ENCODE results near the gene KRTAP6-3.

Gene KRTAP6-3, protein sequence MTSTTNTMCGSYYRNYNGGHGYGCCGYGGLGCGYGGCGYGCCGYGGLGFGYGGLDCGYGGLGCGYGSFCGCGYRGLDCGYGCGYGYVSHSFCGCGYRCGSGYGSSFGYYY

DNA sequence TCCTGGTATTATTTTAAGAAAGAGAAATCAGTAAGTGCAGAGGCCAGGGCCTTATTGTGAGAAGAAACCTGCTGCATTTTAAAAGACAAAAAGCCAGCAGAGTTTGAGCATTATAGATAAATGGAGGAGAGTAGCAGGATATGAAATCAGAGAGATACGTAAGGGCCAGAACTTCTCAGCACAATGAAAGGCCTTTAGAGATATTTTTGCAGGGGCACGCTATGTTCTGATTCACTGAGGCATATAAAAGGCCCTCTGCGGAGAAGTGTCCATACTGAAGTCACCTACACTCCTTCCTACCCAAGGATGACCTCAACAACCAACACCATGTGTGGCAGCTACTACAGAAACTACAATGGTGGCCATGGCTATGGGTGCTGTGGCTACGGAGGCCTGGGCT, at the start of gene KRTAP6-3:
TSS of gene KRTAP6-3 (plus strand) at position 301 of the 400 bp plus-strand sequence. CDS start at position 307, 6 bp downstream.
- no peak for DNase-seq (ENCODE audit: low spot score)

GRCh38 chr21:30552782-30553181, 39.5 kb upstream of the KRTAP6-3 start:
- DNase-seq (ENCODE audit: low spot score), result no peak

- DNase-seq (ENCODE audit: low spot score), result no peak
Measured at GRCh38 chr21:30555095-30555494, 37.1 kb upstream of the KRTAP6-3 start.

GRCh38 chr21:30561264-30561895, 30.9 kb upstream of the KRTAP6-3 start, which contains the start of gene KRTAP19-7:
Gene KRTAP19-7, minus strand, starts transcription at chr21:30561314. Its CDS starts 25 bp downstream, at chr21:30561289.
- DNase-seq (ENCODE audit: low spot score), result no peak

DNA sequence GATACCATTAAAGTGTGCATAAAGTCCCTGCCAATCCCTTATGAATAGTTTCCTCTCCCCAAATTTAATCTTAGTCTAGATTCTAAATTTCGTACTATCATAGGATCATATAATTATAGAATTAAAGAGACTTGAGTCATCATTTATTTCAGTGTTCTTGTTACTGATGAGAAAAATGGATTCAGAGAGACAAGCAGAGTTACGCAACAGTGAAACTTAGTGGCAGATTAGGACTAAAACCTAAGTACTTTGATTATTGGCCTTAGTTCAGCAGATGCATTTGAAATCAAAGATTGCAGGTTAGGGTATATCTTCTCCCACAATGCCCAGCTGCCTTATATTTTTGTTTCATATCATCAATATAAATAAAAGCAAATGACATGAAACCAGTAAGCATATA, 30.3 kb upstream of the KRTAP6-3 start:
- no peak for DNase-seq (ENCODE audit: low spot score)

DNA sequence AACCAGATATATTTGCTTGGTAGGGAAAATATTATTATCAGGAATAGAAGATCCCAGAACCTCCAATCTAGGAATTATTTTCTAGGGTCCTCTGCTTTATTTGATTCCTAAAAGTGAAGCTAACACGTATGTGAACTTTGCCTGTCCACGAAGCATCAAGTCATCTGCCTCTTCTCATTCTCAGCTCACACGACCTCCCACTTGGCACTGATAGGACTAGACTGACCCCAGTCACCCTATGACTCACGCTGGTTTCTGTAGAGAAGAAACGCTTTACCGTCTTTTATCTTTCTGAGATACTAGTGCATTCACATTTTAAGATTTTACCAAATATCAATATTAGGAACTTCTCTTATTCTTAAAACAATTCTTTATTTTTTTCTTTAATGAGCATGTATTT, 29.2 kb upstream of the KRTAP6-3 start:
- no peak for DNase-seq (ENCODE audit: low spot score)

GRCh38 chr21:30563630-30564029, 28.6 kb upstream of the KRTAP6-3 start:
- no peak for DNase-seq (ENCODE audit: low spot score)

GRCh38 chr21:30567617-30568016, 24.6 kb upstream of the KRTAP6-3 start:
- DNase-seq (ENCODE audit: low spot score), result no peak

DNA sequence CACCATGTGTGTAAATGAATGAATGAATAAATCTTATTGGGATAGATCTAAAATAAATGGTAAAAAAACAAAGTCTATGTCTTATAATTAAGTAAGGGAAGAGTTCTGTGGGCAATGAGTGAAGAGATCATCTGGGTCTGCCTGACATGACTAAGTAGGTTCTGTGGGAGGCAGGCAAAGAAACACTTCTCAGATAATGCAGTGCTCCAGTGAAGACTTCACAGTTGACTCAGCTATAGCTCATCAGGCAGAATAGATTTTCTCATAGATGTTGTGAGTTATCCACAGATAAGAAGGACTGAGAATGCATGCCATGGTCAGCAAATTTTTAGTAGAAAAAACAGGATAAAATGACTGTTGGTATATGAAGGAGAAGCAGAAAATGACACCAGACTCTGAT, 14.5 kb upstream of the KRTAP6-3 start:
- DNase-seq (ENCODE audit: low spot score), result no peak

GRCh38 chr21:30579346-30579745, 12.9 kb upstream of the KRTAP6-3 start:
- no peak for DNase-seq (ENCODE audit: low spot score)

- DNase-seq (ENCODE audit: low spot score), result no peak
Measured at GRCh38 chr21:30580132-30580531, 12.1 kb upstream of the KRTAP6-3 start.

DNA sequence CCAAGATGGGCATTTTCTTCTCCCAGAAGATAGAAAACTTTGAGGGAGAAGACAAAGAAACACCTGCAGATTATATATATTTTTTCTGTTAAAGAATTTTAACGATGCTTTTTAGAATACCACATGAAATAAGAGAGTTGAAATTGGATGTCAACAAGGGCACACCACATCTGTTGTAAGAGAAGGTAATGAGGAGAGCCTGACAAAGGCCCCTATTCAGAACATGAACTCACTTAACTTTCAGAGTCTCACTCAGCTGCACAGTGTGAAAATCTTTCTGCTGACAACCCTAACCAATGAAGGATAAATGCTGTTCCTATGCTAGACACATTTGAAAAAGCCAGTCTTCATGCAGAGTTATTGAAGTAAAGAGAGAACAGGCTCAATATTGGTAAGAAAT, 9.4 kb upstream of the KRTAP6-3 start:
- DNase-seq (ENCODE audit: low spot score), result no peak

GRCh38 chr21:30590297-30590696, 1.9 kb upstream of the KRTAP6-3 start, which contains the start of gene KRTAP22-2:
Gene KRTAP22-2, minus strand, starts transcription at chr21:30590397.
- DNase-seq (ENCODE audit: low spot score), result no peak

- no peak for DNase-seq (ENCODE audit: low spot score)
Measured at GRCh38 chr21:30598802-30599201, 6.6 kb downstream of the KRTAP6-3 start, which contains the start of gene KRTAP6-2. Gene KRTAP6-2, minus strand, starts transcription at chr21:30598902. Its CDS starts 28 bp downstream, at chr21:30598874.

DNA sequence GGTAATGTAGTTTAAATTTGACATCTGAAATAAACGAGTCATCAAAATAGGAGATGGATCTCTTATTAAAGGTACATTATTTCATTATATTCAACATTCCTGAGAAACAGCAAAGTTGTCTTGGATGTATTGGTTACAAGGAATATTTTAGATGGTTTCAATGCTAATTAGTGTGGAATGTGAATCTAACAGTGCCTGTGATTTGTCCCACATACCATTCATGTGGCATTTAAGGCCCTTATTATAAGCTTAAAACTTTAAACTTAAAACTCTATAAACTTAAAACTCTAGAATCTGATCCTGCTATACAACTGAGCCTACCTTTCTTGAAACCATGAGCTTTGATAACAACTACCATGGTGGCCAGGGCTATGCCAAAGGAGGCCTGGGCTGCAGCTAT, 8.5 kb downstream of the KRTAP6-3 start, which contains the start of gene KRTAP22-1:
TSS of gene KRTAP22-1 (plus strand) at position 301 of the 400 bp plus-strand sequence.
- no peak for DNase-seq (ENCODE audit: low spot score)

DNA sequence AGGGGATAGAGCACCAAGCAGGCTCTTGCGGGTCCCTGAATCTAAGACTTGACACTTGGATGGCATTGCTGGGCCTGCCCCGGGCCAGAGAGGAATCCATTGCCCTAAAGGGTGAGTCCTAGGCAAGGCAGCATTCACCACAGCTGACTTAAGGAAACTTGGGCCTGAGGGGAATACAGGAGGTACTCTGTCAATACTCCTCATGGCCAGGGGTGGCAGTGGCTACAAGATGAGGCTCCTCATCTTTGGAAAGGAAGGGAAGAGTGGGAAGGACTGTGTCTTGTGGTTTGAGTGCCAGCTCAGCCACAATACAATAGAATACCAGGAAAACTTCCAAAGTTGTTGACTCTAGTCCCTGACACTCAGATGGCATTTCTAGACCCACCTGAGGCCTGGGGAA, 13.7 kb downstream of the KRTAP6-3 start:
- no peak for DNase-seq (ENCODE audit: low spot score)

DNA sequence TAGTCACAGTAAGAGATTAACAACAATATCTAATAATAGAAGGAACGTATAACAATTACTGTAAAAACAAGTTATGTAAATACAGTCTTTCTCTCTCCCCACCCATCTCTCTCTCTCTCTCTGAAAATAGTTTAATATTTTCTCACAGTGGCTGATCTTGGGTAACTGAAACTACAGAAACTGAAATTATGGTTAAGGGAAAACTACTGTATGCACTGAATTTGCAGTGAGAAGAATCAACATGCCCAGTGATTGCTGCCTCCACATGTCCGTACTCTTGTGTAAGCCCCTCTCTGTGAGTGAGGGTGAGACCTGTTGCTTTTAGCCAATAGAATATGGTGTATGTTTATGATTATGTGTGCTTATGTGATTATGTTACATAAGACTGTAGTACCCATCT, 19.9 kb downstream of the KRTAP6-3 start:
- no peak for DNase-seq (ENCODE audit: low spot score)

GRCh38 chr21:30613836-30614235, 21.6 kb downstream of the KRTAP6-3 start, which contains the start of gene KRTAP6-1:
Gene KRTAP6-1, minus strand, starts transcription at chr21:30613930. Its CDS starts 26 bp downstream, at chr21:30613904.
- no peak for DNase-seq (ENCODE audit: low spot score)

DNA sequence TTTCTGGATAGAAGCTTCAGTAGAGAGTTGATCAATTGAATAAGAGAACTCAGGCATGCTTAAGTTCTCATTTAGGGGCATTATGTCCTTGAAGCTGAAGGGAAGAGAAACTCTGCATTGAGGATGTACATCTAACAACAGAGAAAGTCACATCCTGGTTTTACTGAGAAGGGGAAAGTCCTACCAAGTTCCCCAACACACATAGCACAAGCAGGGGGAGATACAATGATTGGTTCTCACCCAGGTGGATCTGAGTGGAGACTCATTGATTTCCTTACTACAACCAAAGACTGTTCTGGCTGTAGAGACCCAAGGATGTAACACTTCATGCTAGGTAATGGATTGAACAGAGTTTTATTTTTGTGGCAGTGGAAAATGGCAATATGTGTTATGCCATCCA, 23.0 kb downstream of the KRTAP6-3 start:
- DNase-seq (ENCODE audit: low spot score), result no peak

GRCh38 chr21:30616125-30616524, 23.9 kb downstream of the KRTAP6-3 start, which contains the start of gene KRTAP20-1:
Gene KRTAP20-1, plus strand, starts transcription at chr21:30616425. Its CDS starts 30 bp downstream, at chr21:30616455.
- no peak for DNase-seq (ENCODE audit: low spot score)

DNA sequence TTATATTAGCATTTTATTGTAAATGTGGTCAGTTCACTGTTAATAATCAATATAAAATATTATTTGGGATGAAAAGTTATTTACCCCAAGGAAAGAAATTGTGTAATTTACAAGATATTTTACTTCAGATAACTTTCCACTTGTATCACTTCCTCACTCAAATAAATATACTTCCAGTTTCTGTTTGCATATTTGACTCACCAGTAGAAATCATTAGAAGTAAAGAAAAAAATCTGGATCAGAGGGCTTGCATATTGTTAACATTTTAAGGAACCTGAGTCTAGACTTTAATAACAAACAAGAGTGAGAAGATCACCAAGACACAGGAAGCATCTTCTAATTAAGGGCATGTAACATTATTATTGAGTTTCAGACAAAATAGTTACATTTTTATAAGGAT, 27.8 kb downstream of the KRTAP6-3 start:
- DNase-seq (ENCODE audit: low spot score), result no peak

DNA sequence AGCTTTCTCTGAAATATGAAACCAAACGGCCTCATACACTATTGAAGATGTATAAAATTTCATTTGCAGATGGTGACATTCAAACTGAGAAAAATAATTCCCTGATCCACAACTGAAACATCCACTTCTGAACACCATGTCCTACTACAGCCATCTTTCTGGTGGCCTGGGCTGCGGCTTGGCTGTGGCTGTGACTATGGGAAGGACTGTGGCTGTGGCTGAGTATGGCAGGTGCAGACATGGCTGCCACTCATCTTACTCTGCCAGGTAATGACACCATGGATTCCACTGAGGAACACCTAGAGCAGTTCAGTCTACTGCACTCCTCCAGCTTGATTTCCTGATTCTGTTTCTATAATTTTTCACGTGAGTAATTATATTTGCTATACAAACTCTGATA, 28.3 kb downstream of the KRTAP6-3 start, which contains the start of gene KRTAP20-4:
TSS of gene KRTAP20-4 (plus strand) at position 106 of the 400 bp plus-strand sequence.
- no peak for DNase-seq (ENCODE audit: low spot score)

GRCh38 chr21:30623362-30623761, 31.1 kb downstream of the KRTAP6-3 start:
- DNase-seq (ENCODE audit: low spot score), result no peak

All from HuH-7.5 (cell line).